Upper lobe of left lung (tissue), 6 donors: ENCODE results near the gene CNPY1. TPM values are rescaled to one million over a fixed set of nuclear protein-coding genes. Genes with fewer than 3 reads are reported as not detected.

Experiments
- ATAC-seq, 2 donors: fragments of 200-7000 bp; cut with Tn5 transposase; one replicate each; pipeline ENCODE4 v1.9.1; 2022; ENCODE audit warnings: mild to moderate bottlenecking in 2 of 2, moderate library complexity in 2 of 2; ENCODE audit not compliant: low FRiP score in 2 of 2
- DNase-seq, 2 donors: peaks; one replicate each; pipeline ENCODE4 v3.0.0-alpha.2; 2019 to 2020
- H3K27ac ChIP-seq, 4 donors: fragments of 200-600 bp; sonication (generic); one replicate each; pipeline ENCODE4 v1.5.1; 2016 to 2019
- H3K27me3 ChIP-seq, 4 donors: fragments of 200-600 bp; sonication (generic); one replicate each; pipeline ENCODE4 v1.5.1; 2017 to 2019
- H3K36me3 ChIP-seq, 4 donors: fragments of 200-600 bp; sonication (generic); one replicate each; pipeline ENCODE4 v1.5.1; 2016 to 2019
- H3K4me1 ChIP-seq, 4 donors: fragments of 200-600 bp; sonication (generic); one replicate each; pipeline ENCODE4 v1.5.1; 2018 to 2019
- H3K4me3 ChIP-seq, 4 donors: fragments of 200-600 bp; sonication (generic); one replicate each; pipeline ENCODE4 v1.5.1; 2017 to 2019; ENCODE audit warnings: mild to moderate bottlenecking in 2 of 4, moderate library complexity in 1 of 4
- H3K9me3 ChIP-seq, 4 donors: fragments of 200-600 bp; sonication (generic); one replicate each; pipeline ENCODE4 v1.5.1; 2018 to 2019
- EP300 ChIP-seq, 4 donors: sonication (generic); formaldehyde crosslinking; IDR thresholded peaks; one replicate each; pipeline ENCODE4 v1.5.1; 2017; ENCODE audit warnings: antibody characterized with exemption in 4 of 4, control low read depth in 2 of 4
- POLR2A ChIP-seq, 4 donors: fragments of 450-650 bp; IDR thresholded peaks; one replicate each; pipeline ENCODE4 v1.5.1; 2016 to 2017; ENCODE audit warnings: antibody characterized with exemption in 4 of 4, mild to moderate bottlenecking in 2 of 4
- POLR2AphosphoS5 ChIP-seq, 2 donors: sonication (generic); formaldehyde crosslinking; IDR thresholded peaks; one replicate each; pipeline ENCODE4 v1.5.1; 2017; ENCODE audit warnings: antibody characterized with exemption in 2 of 2
- WGBS, 2 donors: methylation state at CpG; one replicate each; pipeline ENCODE4 v1.1.5; 2017 to 2018; 5-methylcytosine and 5-hydroxymethylcytosine counted together
- total RNA-seq, 6 donors: library from RNA; depleted of rRNA in 4 of 6; stranded (reverse); fragments of >200 nt in 4 of 6; gene quantifications; one replicate each; pipeline versions ENCODE4 v1.1.0 to v1.2.1, GENCODE V29; 2016 to 2021
- TF ChIP-seq, protein P1 (sequence below), 6 experiments: fragments of 450-650 bp in 4 of 6; fragments of 200-600 bp in 2 of 6; sonication (generic) in 2 of 6; IDR thresholded peaks; one replicate each; pipeline ENCODE4 v1.5.1; 2016 to 2019; ENCODE audit warnings: antibody characterized with exemption in 6 of 6
- donor health status: DM: no; HTN: no; CAD: no; lungs with moderate emphysema.
- donor health status: DM: no; HTN: yes; CAD: no; lungs with severe emphysema.

Gene CNPY1
- total RNA-seq, 6 donors from 2014 or later, result not detected

DNA sequence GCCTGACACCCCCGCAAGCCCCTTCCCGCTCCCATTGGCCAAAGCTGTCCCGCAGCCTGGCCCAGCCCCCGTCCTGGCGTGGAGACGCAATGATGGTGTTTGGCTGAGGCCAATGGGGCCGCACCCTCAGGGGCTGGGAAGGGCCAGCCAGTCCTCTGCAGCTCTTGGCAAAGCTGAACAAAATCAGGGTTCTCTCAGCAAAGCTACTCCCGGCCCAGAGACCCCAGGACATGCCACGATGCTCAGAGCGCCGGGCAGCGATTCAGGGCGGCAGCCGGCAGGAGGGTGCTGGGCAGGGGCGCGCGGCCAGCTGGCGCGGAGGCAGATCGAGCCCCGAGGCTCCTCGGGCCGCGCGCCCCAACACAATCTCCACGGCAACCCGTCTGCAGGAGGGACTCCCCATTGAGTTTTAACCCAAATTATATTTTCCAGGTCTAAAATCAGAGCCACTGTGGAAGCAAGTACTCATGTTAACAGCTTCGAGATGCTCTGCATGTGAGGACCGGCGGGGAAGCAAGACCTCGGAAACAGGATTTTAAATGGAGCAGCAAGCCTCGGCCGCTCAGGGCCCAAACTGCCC, 8.8 kb upstream of the CNPY1 start:
- Histone ChIP-seq H3K4me3 (no peak overlapping the region), H3K4me1 (no peaks in the 10 kb centered on the region), H3K27ac (no peak overlapping the region), H3K27me3 (no peaks in the 10 kb centered on the region), H3K36me3 (no peaks in the 10 kb centered on the region), H3K9me3 (no peaks in the 10 kb centered on the region)
- ATAC-seq (no peak), DNase-seq (no peak)
- WGBS, 2 donors, result 90 to 93% methylated on average over 33 of the region's 33 CpGs
- TF ChIP-seq POLR2AphosphoS5 (IDR thresholded peaks at IDR 0.05) (no peak), EP300 (IDR thresholded peaks at IDR 0.05) (no peak), POLR2A (IDR thresholded peaks at IDR 0.05) (no peak)
- TF ChIP-seq, protein P1, sequence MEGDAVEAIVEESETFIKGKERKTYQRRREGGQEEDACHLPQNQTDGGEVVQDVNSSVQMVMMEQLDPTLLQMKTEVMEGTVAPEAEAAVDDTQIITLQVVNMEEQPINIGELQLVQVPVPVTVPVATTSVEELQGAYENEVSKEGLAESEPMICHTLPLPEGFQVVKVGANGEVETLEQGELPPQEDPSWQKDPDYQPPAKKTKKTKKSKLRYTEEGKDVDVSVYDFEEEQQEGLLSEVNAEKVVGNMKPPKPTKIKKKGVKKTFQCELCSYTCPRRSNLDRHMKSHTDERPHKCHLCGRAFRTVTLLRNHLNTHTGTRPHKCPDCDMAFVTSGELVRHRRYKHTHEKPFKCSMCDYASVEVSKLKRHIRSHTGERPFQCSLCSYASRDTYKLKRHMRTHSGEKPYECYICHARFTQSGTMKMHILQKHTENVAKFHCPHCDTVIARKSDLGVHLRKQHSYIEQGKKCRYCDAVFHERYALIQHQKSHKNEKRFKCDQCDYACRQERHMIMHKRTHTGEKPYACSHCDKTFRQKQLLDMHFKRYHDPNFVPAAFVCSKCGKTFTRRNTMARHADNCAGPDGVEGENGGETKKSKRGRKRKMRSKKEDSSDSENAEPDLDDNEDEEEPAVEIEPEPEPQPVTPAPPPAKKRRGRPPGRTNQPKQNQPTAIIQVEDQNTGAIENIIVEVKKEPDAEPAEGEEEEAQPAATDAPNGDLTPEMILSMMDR (IDR thresholded peaks at IDR 0.05), result no peak

- DNase-seq (no peak), ATAC-seq (no peak)
- 89 to 94% methylated on average over 3 of the region's 3 CpGs for WGBS, 2 donors
- no peaks in the 10 kb centered on the region for H3K4me1 ChIP-seq
- H3K27ac ChIP-seq, result no peak overlapping the region
- H3K36me3 ChIP-seq, result no peaks in the 10 kb centered on the region
- no peak overlapping the region for H3K4me3 ChIP-seq
- TF ChIP-seq, protein P1 (IDR thresholded peaks at IDR 0.05), result no peak
- TF ChIP-seq EP300 (IDR thresholded peaks at IDR 0.05) (no peak), POLR2A (IDR thresholded peaks at IDR 0.05) (no peak)
- no peaks in the 10 kb centered on the region for H3K9me3 ChIP-seq
- no peaks in the 10 kb centered on the region for H3K27me3 ChIP-seq
Measured at GRCh38 chr7:155553871-155554270, 7.5 kb upstream of the CNPY1 start.

DNA sequence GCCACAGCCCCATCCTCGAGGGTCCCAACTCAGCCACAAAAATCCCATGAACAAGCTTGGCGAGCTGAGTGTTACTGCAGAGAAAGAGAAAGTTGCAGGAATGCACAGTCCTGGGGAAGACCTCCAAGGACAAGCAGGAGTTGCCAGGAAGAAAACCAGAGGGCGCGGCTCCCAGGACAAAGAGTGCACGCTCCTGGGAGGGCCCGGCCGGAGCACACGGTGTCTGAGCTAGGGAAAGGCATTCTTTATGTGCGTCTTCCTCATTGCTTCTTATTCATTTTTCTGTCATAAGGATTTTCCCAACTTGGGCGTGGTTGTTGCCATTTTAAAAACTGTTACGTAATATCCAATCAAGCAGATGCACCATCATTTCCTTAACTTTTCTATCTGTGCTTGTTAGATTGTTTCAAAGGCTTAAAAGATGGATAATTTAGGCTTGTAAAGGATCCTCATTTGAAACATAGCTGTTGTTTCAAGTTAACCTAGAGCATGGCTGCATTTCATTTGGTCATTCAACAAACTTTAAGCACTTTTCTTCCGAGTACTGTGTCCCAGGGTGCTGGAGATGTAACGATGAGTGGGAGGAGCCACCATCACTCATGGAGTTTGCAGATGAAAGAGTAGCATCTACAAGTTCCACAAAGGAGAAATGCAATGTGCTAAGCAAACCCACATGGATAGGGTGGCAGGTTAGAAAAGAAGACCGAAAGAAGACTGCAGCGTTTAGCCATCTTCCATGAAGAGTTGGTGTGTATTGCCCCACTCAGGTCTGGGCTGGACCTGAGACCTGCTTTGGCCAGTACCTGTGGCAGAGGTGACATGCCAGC, 5.6 kb upstream of the CNPY1 start:
- Histone ChIP-seq H3K27me3 (no peaks in the 10 kb centered on the region), H3K9me3 (no peaks in the 10 kb centered on the region), H3K4me1 (no peaks in the 10 kb centered on the region), H3K36me3 (no peaks in the 10 kb centered on the region), H3K27ac (no peak overlapping the region), H3K4me3 (no peak overlapping the region)
- 77 to 83% methylated on average over 15 of the region's 15 CpGs for WGBS, 2 donors
- ATAC-seq, result no peak
- TF ChIP-seq POLR2A (IDR thresholded peaks at IDR 0.05) (no peak), EP300 (IDR thresholded peaks at IDR 0.05) (no peak), POLR2AphosphoS5 (IDR thresholded peaks at IDR 0.05) (no peak)
- no peak for DNase-seq

DNA sequence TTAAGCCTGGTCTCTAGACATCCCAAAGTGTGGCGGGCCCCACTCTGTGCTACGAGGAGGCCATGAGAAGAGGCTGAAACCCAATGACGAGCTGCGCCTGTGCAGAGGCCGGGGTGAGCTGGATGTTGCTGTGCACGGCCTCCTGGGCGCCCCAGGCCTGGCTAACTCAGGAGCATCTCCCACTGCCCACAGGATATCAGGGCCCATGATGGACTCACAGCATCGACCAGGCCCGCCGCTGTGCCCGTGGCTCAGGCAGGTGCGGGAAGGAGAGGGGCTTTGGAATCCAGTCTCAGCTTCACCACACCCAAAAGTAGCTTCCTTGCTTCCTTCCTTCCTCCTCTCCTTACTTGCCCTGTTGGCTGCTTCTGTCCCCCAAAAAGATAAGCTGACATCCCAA, 4.6 kb upstream of the CNPY1 start:
- TF ChIP-seq, protein P1 (IDR thresholded peaks at IDR 0.05), result no peak
- no peak for TF ChIP-seq POLR2A (IDR thresholded peaks at IDR 0.05)
- ATAC-seq, result no peak

GRCh38 chr7:155549226-155549625, 2.9 kb upstream of the CNPY1 start:
- Histone ChIP-seq H3K4me1 (no peaks in the 10 kb centered on the region), H3K27ac (no peak overlapping the region), H3K4me3 (no peak overlapping the region), H3K9me3 (no peaks in the 10 kb centered on the region), H3K36me3 (no peaks in the 10 kb centered on the region), H3K27me3 (no peaks in the 10 kb centered on the region)
- ATAC-seq (no peak), DNase-seq (no peak)
- 87 to 96% methylated on average over 4 to 10 of the region's 10 CpGs for WGBS, 2 donors
- TF ChIP-seq, protein P1 (IDR thresholded peaks at IDR 0.05), result no peak
- no peak for TF ChIP-seq POLR2A (IDR thresholded peaks at IDR 0.05)
- no peak for TF ChIP-seq EP300 (IDR thresholded peaks at IDR 0.05)
- no peak for TF ChIP-seq POLR2AphosphoS5 (IDR thresholded peaks at IDR 0.05)

More for the DNA sequence above, 4.6 kb upstream of the CNPY1 start:
- H3K4me1 ChIP-seq, result no peaks in the 10 kb centered on the region
- no peak overlapping the region for H3K4me3 ChIP-seq
- peak in 1 of 2 donors; percentile 68 for DNase-seq
- H3K36me3 ChIP-seq, result no peaks in the 10 kb centered on the region
- no peak overlapping the region for H3K27ac ChIP-seq
- no peaks in the 10 kb centered on the region for H3K9me3 ChIP-seq
- WGBS, 2 donors, result 91% methylated on average over 7 to 12 of the region's 12 CpGs
- H3K27me3 ChIP-seq, result no peaks in the 10 kb centered on the region
